ENCODE measurements around the gene KLK3. TPM values are rescaled to one million over a fixed set of nuclear protein-coding genes. Genes with fewer than 3 reads are reported as not detected.

Gene KLK3
- total and polyA plus RNA-seq, 2 of the 8 experiments (the other 6 are each of a cell fraction or from before 2014, with no cell fraction given), result 0.08 TPM; not detected in 1

- Histone ChIP-seq H2AFZ (ENCODE audit: low read length) (no peak overlapping the region), H3K4me1 (replicated peaks in 1 of 4; ENCODE audit: control insufficient read depth in 3 of 4, insufficient read depth in 4 of 4, low read length in 3 of 4) (no peaks in the 10 kb centered on the region), H3K4me3 (ENCODE audit: extremely low read depth in 1 of 4, insufficient read depth in 2 of 4, low read depth in 3 of 4, low read length in 4 of 4) (no peak overlapping the region), H4K20me1 (replicated peaks in 1 of 2; ENCODE audit: control insufficient read depth in 1 of 2, insufficient read depth in 2 of 2, low read length in 2 of 2) (peaks cover 0 to 2% of the 10 kb centered on the region in 2 experiments), H2BK120ac (replicated peaks; ENCODE audit: low read depth, low read length) (no peak overlapping the region), H3K23me2 (ENCODE audit: low read depth, low read length) (no peaks in the 10 kb centered on the region), H2BK5ac (ENCODE audit: low read depth, low read length) (no peak overlapping the region), H3K9me3 (ENCODE audit: insufficient read depth in 2 of 2, low read depth in 1 of 2, low read length in 1 of 2) (peaks cover 5 to 6% of the 10 kb centered on the region in 2 experiments; a peak in 2 of 4 replicates), H3K36me3 (ENCODE audit: control insufficient read depth in 2 of 4, insufficient read depth in 4 of 4, low read length in 3 of 4) (no peaks in the 10 kb centered on the region), H4K8ac (ENCODE audit: extremely low read depth, insufficient read depth, low read length) (no peak overlapping the region), H3K4ac (replicated peaks; ENCODE audit: insufficient read length, low read depth, low read length) (no peak overlapping the region), H3K27me3 (replicated peaks in 1 of 4; ENCODE audit: control insufficient read depth in 3 of 4, extremely low read depth in 1 of 4, insufficient read depth in 3 of 4, low read length in 3 of 4) (peaks cover 0 to 3% (median 1%) of the 10 kb centered on the region in 4 experiments; a peak in 1 of 7 replicates), H4K5ac (ENCODE audit: insufficient read length, low read depth, low read length) (no peak overlapping the region), H3K23ac (ENCODE audit: insufficient read length) (no peak overlapping the region), H3K27ac (ENCODE audit: low read depth, low read length) (no peak overlapping the region), H2BK15ac (ENCODE audit: low read length) (no peak overlapping the region), H3K56ac (replicated peaks; ENCODE audit: insufficient read length, low read depth, low read length) (no peak overlapping the region), H2BK20ac (ENCODE audit: low read length) (peak overlapping the region; percentile 75; the same call in 1 of the 2 replicates), H2BK12ac (ENCODE audit: low read depth, low read length) (no peak overlapping the region), H3K9ac (replicated peaks in 1 of 4; ENCODE audit: extremely low read depth in 1 of 4, low read depth in 3 of 4, low read length in 3 of 4) (no peak overlapping the region), H3K79me2 (ENCODE audit: control insufficient read depth in 1 of 2, insufficient read depth in 2 of 2, low read length in 2 of 2) (no peaks in the 10 kb centered on the region), H3K4me2 (ENCODE audit: insufficient read depth in 1 of 2, low read depth in 2 of 2, low read length in 2 of 2) (no peak overlapping the region), H2AK5ac (ENCODE audit: low read depth, low read length) (no peak overlapping the region), H3K14ac (ENCODE audit: insufficient read length) (no peak overlapping the region), H3K79me1 (ENCODE audit: low read depth, low read length) (no peaks in the 10 kb centered on the region), H3K18ac (ENCODE audit: extremely low read depth, low read length) (no peak overlapping the region), H4K91ac (replicated peaks; ENCODE audit: insufficient read length, low read length) (no peak overlapping the region)
- DNase-seq (ENCODE audit: low read depth in 1 of 2, low spot score in 2 of 2) (no peak), FAIRE-seq (no peak)
- CTCF ChIA-PET (ENCODE audit: partially characterized antibody), result no interaction called here
- POLR2A ChIA-PET (ENCODE audit: partially characterized antibody), result no interaction called here
- 79% methylated on average over 3 of the region's 3 CpGs; no CpG with 5 or more reads in 1 of the 2 experiments for WGBS, 2 experiments (ENCODE audit: extremely low coverage in 1 of 2, insufficient coverage in 1 of 2, insufficient read length in 1 of 2, insufficient replicate concordance in 2 of 2, low coverage in 1 of 2, low lambda C conversion rate in 2 of 2, missing lambda C conversion rate in 1 of 2)
- no peak for TF ChIP-seq BCL11A (IDR thresholded peaks at IDR 0.05; ENCODE audit: low read depth in 2 of 2, low read length in 2 of 2)
- no peak for TF ChIP-seq SIX5 (IDR thresholded peaks at IDR 0.05; ENCODE audit: low read depth, low read length)
- TF ChIP-seq ASH2L (IDR thresholded peaks at IDR 0.05; ENCODE audit: low read length), result no peak
Measured at GRCh38 chr19:50899569-50899968, 44.9 kb downstream of the KLK3 start.

All from H1 (cell line).